Kidney tubule cell (primary cell): ENCODE data around the gene LRRC8C.
"Not testable (repeated sequence)": the region's sequence is repeated elsewhere in the genome, so short reads cannot be mapped to it uniquely, and the experiment has no call there.

ENCODE experiments used
- DNase-seq: peaks from one replicate; pipeline ENCODE4 v3.0.0-alpha.2; 2018; ENCODE audit warnings: low spot score

Gene LRRC8C

DNA sequence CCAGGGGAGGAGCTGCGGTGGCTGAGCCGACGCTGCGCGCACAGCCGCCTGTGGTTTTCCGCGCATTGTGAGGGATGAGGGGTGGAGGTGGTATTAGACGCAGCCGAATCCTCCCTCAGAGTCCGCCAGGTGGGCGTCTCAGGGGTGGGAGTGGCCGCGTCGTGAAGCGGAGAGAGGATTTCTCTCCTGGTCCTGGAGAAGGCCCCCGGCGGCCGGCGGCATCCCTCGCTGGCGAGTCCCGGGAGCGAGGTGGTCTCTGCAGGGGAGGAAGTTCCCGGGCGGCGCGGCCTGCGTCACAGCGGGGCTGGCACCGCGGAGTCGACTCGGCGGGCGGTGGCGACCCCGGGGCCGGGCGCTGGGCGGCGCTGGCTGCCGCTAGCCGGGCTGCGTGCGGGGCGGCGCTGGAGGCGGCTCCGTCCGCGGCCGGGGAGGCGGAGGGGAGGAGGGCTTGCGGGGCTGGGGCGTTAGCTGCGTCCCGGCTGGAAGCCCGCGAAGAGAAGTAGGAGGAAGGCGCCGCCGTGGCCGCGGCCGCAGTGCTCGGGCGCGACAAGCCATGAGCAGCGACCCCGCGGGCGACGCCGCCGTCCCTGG is at the start of gene LRRC8C:
TSS of gene LRRC8C (plus strand) at position 464 of the 591 bp plus-strand sequence. CDS start 53,354 bp downstream, outside the sequence.
- peak; percentile 81 for DNase-seq

DNA sequence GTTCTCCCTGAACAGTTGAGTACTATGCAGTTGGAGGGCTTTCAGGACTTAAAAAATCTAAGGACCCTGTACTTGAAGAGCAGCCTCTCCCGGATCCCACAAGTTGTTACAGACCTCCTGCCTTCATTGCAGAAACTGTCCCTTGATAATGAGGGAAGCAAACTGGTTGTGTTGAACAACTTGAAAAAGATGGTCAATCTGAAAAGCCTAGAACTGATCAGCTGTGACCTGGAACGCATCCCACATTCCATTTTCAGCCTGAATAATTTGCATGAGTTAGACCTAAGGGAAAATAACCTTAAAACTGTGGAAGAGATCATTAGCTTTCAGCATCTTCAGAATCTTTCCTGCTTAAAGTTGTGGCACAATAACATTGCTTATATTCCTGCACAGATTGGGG is 48.7 kb upstream of the LRRC8C start:
- peak; percentile 19 for DNase-seq

DNA sequence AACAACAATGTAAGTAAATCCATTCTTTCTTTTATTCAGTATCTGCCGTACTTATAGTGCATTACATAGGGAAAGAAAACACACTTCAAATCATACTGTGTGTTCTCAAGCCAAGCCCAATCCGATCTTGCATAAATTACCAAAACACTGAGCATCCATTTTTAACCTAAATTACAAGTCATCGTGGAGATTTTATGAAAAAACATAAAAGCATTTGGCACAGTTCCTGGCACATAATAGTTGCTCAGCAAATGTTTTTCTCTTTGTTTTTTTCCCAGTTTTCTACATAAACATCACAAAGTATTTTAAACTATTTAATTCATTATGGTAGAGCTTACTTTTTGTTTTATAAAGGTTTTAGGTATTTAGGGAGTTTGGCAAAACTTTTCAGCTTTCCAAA is 48.1 kb upstream of the LRRC8C start:
- DNase-seq = no peak

DNA sequence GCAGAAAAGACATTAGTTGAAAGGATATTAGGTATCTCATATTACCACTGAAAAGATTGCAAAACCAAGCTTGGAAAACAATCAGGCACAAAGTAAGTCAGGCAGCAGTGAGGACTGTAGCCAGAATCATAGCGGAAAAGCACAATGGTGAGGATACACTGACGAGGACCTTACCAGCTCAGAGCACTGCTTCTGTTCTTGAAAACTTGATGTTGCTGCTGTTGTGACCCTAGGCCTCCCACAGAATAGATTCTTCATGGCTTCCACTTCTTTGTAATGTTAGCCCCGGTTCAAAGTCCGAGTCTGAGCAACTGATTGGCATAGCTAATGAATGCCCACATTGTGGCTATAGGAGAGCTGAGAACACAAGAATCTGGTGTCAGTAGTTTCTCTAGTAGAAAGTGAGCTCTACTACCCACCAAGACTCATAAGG is 45.2 kb upstream of the LRRC8C start:
- DNase-seq = peak; percentile 24

DNA sequence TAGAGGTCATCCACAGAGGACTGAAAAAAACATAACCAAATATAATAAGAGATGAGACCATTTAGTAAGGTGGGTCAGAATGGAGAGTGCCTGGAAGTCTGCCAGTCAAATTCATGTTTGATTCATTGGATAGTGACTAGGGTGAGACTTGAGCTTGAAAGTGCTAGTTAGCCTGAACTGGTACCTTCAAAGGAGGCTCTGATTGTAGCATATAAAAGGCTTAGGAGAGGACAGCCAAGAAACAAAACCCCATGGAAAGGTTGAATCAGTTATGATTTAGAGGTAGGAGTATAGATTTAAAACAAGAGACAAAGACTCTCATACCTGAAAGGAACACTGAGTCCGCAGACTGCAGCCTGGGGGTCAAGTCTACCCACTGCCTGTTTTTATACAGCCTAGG is 44.4 kb upstream of the LRRC8C start:
- no peak for DNase-seq

DNA sequence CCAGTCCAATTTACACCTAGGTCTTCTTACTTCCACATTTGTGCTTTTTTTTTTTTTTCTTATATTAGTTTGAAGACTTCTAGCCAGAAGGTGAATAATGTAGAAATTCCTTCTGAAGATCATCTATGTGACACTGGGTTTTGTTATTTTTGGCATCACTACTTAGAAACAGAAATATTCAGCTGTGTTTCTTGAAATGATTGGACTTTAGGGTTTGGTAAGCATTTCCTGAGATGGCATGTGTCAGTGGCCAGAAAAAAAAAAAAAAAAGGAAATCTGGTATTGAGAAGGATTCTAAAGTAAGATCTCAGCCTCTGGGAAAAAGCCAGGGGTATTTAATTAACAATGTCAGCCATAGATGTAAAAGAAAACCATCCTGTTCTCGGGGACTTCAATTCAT is 43.4 kb upstream of the LRRC8C start:
- DNase-seq = peak; percentile 36

DNA sequence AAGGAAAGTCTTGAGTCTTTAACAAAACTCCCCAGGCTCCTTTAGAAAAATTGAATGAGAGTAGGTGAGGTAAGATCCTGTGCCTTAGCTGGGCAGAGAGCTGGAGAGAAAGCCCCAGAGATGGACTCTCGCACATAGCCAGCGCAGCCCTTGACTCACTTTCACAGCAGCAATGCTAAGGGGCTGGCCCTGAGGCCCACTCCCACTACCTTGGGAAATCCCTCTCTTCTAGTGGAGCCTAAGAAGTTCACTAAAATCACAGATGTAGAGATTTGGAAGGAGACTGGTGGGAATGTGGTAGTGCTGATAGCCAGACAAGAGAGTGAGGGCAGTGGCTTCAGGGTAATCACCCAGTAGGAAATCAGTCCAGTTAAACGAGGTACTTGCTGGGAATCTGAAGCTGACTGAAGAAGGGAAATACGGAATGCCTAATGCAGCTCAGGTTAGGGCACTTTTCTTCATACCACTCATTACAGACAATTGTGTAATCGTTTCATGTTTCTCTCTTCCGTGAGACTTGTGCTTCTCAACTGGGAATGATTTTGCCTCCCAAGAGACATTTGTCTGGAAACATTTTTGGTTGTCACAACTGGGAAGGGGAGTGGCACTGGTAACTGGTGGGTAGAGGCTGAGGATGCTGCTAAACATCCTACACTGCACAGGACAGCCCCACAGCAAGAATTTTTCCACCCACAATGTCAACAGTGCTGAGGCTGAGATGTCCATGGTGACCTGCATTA is 42.4 kb upstream of the LRRC8C start:
- no peak for DNase-seq

DNA sequence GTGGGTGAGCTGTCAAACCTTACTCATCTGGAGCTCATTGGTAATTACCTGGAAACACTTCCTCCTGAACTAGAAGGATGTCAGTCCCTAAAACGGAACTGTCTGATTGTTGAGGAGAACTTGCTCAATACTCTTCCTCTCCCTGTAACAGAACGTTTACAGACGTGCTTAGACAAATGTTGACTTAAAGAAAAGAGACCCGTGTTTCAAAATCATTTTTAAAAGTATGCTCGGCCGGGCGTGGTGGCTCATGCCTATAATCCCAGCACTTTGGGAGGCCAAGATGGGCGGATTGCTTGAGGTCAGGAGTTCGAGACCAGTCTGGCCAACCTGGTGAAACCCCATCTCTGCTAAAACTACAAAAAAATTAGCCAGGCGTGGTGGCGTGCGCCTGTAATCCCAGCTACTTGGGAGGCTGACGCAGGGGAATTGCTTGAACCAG is 40.0 kb upstream of the LRRC8C start:
- not testable (repeated sequence) for DNase-seq

DNA sequence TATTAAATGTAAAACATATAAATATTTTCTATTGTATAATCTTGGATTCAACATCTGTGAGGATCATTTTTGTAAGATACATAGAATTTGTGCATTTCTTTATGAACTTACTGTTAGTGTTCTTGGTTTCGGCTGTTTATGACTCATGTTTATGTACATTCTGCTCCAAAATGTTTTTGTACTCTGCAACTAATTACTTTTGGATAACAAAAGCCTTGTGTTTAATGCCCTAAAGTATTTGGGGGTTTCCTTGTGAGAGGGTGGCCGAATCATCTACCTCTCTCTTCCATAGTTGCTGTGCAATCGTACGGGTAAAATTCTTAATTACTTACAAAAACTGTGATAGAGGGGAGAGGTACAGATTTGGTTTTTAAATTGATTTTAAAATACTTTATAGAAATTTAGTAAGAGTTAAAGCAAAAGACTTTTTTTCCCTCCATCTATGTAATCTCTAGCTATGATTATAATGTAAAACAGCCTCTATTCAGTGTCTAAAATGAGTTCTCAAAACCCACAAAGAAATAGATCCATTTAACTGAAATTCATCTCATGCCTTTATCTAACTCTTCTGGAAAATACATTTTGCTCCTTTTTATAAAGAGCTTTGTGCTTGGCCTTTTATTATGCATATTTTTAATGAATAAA is 38.7 kb upstream of the LRRC8C start:
- DNase-seq = no peak

DNA sequence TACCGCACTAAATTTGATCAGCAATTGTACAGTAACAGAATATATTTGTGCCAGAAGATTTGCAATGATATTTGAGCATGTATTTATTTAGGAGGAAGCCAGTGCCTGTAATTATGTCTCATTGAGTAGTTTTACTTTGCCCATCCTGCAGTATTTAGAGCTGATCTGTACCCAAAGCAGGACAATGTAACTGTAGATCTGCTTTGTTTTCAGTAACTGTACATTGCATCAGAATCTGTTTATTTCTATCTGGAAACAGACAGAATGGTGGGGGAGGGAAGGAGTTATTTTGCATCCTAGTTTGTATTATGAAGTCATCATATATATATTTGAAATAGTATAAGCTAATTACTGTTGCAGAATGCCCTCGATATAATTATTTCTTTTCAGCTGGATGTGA is 36.2 kb upstream of the LRRC8C start:
- no peak for DNase-seq

DNA sequence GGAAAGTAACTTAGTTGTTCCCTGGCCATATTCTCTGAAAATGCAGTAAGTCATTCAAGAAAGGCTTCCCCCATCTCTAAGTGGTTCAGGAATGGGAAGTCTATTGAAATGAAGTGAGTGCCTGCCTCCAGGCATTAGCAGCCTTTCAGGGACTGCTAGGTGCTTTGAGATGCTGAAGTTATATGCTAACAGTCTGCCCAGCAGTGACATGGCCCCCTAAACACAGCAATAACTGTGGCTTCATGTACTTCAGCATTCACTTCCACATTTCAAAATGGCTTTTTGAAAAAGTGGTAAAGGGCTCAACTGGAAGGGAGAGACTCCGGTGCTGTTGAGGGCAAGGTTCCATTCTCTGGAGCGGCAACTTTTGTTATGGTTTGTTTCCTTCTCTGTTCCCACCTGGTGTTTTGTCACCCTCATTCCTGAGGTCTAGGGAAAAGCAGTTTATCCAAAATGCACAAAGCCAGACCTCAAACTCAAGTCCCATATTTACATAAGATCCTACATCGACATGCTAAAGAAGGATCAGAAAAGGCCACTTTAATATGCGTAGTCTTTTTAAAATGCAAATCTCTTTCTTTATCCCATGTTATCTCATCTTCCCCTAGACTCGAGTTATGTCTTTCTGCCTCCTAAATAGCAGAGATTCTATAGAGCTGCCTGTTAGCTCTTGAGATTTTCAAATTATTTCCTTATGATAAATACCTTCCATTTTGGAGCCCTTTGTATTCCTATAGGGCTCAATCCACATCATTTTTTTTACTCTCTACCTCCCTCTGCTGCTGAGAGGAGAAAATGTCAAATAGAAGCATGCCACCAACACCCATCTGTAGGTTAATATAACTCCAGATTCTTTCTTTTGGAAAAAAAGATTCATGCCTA is 34.2 kb upstream of the LRRC8C start:
- peak; percentile 47 for DNase-seq

DNA sequence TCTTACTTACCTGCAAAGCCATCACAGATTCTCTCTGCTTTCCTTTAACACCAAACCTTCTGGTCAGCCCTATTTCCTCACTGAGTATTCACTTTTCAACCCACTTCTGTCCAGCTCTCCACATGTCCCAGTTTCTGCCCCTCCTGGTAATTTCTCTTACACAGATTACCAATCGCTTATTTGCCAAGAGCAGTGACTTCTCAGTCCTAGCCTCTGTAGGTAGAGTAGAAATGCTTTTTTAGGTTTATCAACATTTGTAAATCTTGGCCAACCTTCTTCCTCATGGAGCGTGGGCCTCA is 33.6 kb upstream of the LRRC8C start:
- DNase-seq = no peak

DNA sequence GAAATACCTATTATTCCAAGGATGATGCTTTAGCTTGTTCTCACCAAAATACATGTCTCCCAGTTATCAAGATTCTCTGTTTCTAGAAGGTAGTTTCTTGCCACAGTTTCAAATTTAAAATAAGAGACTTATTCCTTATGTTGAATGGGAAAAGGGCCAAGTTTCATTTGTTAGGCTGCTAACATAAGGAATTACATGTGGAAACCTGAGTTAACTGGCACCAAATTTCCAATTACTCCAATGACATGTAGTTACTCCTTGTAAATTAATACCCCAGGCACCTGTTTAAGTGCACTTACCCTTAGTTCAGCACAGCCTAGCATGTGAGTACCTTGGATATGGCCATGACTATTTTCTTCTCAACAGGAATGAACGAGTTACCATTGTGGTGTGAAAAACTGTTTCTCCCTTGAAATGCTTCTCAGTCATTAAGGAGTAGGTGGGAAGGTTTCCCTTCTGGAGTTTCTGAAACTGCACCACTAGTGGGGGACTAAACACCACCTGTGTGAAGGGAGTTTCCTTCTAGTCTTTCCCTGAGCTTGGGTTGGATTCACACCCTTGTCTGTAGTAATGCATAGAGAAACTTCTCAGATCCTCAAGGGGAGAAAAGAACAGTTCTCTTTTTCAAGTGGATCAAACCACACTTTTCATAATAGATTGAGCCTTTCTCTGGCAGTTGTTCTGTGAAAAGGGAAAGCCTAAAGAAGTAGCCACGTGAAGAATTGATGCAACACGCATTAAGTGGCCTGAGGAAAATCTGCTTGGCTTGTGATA is 32.3 kb upstream of the LRRC8C start:
- DNase-seq = no peak

DNA sequence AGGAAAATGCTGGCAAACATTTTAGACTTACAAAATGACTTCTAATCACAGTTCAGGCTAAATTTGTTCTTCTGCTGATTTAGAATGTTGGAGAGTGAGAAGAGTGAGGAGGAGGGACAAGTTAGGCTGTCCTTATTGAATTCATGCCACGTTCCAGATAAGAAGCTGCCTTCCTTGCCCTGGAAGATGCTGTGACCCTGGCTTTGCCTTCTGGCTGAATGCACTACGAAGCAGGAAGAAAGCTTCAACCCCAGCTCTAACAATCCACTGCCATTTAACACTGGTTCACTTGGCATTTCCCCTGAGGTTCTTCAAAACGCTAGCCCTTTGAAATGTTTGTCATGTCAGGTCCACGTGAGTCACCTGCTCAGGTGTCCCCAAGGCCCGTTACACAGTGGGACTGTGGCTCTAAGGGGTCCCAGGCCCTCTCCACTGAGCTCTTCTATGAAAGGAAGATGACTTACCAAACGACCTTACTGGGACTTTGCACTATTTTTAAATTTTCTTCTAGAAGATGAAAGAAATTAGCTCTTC is 30.0 kb upstream of the LRRC8C start:
- no peak for DNase-seq

DNA sequence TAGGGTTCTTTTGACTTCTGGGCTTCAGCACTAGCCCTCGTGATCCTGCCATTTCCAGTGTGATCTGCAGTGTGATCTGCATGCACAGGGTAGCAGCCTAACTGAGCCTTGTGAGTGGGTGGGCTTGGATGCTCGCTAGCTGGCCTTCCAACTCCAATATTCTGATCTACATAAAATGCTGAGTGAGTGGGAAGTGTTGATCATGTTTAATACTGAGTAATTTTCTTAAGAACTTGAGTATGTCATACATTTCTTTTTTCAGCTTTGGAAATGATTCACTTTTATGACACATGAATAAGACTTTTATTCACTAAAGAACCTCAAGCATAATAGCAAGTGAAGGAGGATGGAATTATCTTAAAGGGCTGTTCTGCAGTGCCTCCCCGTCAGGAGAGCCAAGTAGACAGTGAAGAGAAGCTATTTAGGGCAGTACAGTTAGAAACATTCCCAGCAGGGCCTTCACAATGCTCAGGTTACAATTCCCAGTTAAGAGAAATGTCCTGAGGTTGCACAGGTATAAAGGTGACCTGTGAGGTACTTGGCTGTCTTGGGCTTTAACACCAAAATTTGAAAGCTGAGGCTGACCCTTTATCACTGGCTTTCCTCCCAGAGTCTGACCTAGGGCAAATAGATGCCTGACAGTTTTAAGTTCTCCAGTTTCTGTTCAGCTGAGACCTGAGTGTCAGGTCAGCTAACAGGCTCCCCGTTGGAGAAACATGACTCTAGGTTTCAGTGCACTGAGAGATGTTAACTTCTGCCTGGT is 29.1 kb upstream of the LRRC8C start:
- DNase-seq = peak; percentile 53

DNA sequence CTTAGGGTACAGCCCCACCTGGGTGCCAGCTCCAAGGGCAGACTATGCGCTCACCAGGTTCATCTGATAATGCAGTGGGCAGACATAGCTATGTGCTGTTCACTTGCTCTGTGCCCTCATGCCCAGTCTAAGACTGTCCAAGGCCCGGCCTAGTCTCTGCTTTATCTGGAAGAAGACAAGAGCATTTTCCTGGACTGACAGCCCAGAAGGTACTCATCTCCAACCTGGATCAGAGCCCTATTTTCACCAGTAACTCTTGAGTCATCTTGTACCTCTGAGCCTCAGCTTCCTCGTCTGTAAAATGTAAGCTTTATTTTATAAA is 28.5 kb upstream of the LRRC8C start:
- no peak for DNase-seq

DNA sequence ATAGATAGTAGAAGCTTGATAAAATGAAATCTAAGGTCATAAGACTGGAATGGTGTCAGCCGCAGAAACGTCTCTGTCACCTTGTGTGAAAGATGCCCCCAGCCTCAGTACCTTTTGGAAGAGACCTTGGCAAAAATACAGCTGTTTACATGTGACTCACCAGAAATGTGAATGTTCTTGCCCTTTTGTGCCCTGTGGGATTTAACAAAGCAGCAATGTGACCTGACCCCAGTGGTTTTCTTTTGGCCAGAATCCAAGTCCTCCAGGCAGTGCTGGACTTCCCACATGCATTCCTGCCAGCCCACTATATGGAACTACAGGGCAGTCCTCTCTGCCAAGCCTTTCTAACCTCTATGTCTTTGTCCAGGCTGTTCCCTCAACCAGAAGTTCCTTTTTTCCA is 27.2 kb upstream of the LRRC8C start:
- peak; percentile 91 for DNase-seq

DNA sequence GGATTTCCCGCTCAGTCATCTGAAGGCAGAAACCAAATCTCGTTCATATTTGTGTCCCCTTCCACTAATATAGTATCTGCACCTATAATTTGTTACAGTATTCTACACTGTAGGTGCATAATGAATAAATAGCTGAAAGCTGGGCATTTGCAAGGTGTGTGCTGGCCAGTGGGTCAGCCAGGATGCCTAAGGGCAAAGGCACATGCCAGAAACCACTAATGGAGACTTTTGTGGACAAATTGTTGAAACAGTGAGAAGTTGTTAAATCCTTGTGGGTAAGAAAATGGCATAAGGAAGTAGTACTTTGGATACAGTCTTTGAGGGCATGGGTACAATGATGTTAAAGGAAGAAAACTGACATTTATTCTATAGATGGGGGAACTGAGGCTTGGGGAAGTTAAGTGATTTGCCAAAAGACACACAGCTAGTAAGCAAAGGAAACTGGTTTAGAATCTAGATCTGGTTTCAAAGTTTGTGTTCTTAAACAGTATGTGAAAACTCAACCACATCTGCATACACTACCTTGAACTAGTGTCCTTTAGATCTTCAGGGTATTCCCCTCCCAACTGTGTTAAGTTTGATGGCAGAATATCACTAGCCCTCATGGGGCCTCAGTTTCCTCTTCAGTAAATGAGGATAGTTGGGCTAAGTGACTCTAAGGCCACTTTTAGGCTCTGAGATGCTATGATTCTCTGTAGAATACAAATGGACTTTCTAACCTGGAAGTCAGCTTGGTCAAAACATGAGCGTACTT is 26.5 kb upstream of the LRRC8C start:
- peak; percentile 24 for DNase-seq

DNA sequence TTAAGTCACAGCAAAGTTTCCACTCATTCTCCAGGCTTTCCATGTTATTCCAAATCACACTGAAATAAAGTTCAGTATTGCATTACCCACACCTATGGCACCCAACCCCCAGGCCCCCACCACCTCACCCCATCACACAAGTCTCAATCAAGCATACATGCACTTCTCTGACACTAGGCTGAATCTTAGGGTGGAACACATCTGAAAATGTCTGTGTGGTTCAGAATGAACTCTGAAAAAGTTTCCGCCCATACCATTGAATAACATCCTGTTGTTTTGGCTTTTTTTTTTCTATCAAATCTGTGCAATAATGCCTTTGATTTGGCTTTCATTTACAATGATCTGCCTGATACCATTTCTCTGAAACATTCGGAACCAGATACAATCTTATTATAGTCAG is 25.8 kb upstream of the LRRC8C start:
- no peak for DNase-seq
